ENCODE results near the gene MAN2A1.

GRCh38 chr5:109754319-109754718 lies 64.6 kb downstream of the MAN2A1 start:
- TF ChIP-seq EZH2 (IDR thresholded peaks at IDR 0.05; ENCODE audit: borderline replicate concordance, insufficient read depth, low read length, poor library complexity, severe bottlenecking) (no peak), POLR2AphosphoS5 (IDR thresholded peaks at IDR 0.05) (no peak), RAD21 (conservative IDR thresholded peaks at IDR 0.05) (no peak), MXI1 (conservative IDR thresholded peaks at IDR 0.05; ENCODE audit: poor library complexity, severe bottlenecking) (no peak), SMC3 (conservative IDR thresholded peaks at IDR 0.05; ENCODE audit: poor library complexity) (no peak), EP300 (conservative IDR thresholded peaks at IDR 0.05; ENCODE audit: poor library complexity, severe bottlenecking) (no peak)
- TF ChIP-seq, protein P1, sequence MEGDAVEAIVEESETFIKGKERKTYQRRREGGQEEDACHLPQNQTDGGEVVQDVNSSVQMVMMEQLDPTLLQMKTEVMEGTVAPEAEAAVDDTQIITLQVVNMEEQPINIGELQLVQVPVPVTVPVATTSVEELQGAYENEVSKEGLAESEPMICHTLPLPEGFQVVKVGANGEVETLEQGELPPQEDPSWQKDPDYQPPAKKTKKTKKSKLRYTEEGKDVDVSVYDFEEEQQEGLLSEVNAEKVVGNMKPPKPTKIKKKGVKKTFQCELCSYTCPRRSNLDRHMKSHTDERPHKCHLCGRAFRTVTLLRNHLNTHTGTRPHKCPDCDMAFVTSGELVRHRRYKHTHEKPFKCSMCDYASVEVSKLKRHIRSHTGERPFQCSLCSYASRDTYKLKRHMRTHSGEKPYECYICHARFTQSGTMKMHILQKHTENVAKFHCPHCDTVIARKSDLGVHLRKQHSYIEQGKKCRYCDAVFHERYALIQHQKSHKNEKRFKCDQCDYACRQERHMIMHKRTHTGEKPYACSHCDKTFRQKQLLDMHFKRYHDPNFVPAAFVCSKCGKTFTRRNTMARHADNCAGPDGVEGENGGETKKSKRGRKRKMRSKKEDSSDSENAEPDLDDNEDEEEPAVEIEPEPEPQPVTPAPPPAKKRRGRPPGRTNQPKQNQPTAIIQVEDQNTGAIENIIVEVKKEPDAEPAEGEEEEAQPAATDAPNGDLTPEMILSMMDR (IDR thresholded peaks at IDR 0.05; ENCODE audit: poor library complexity, severe bottlenecking) = no peak

Measured in neural cell (in vitro differentiated cells).